Measurements from ENCODE around the gene HDAC9.

HDAC9 gene

DNA sequence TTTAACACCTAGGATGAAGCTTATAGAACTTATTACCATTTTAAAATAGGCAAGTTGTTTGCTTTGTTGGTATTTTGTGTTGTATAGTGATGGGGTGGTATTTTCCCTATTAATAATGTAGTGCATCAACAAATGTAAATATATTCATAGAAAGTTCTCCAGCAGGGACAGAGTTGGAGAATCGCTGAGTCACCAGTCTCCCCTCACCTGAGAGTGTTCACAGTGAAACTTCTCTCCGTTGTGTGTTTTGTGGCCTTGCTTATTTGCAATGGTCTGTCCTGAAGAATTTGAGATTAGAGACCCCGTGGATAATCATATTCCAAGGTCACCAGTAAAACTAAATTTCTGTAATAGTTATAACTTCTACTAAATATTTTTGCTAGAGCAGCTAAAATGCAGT lies 51.0 kb downstream of the HDAC9 start:
- TF ChIP-seq CTCF (conservative IDR thresholded peaks at IDR 0.05; ENCODE audit: low read length) (no peak), EZH2phosphoT487 (IDR thresholded peaks at IDR 0.05; ENCODE audit: borderline replicate concordance) (no peak)
- no peaks in the 10 kb centered on the region for H3F3A ChIP-seq (ENCODE audit: low read depth)
- no peak overlapping the region for H2AFZ ChIP-seq (ENCODE audit: low read length)
- no peaks in the 10 kb centered on the region for H3K36me3 ChIP-seq (ENCODE audit: insufficient read depth, low read length)
- H3K9me3 ChIP-seq (ENCODE audit: insufficient read depth, low read depth, low read length) = no peaks in the 10 kb centered on the region
- H3K9ac ChIP-seq (ENCODE audit: low read depth, low read length, poor library complexity, severe bottlenecking) = no peak overlapping the region
- H3K27me3 ChIP-seq (ENCODE audit: insufficient read depth, low read length, poor library complexity, severe bottlenecking) = no peaks in the 10 kb centered on the region
- peaks cover 22% of the 10 kb centered on the region for H3K4me1 ChIP-seq (ENCODE audit: insufficient read depth, low read length, poor library complexity, severe bottlenecking)
- H3K79me2 ChIP-seq (ENCODE audit: insufficient read depth, low read length) = no peaks in the 10 kb centered on the region
- H3K9me2 ChIP-seq (replicated peaks; ENCODE audit: low read depth, low read length) = no peaks in the 10 kb centered on the region
- H3K4me2 ChIP-seq (ENCODE audit: low read depth, low read length, poor library complexity, severe bottlenecking) = no peak overlapping the region
- no peaks in the 10 kb centered on the region for H4K20me1 ChIP-seq (ENCODE audit: insufficient read depth, low read length, poor library complexity, severe bottlenecking)
- H3K4me3 ChIP-seq (ENCODE audit: low read length, poor library complexity, severe bottlenecking) = no peak overlapping the region

- Histone ChIP-seq H3K4me1 (ENCODE audit: insufficient read depth, low read length, poor library complexity, severe bottlenecking) (peaks cover 32% of the 10 kb centered on the region), H4K20me1 (ENCODE audit: insufficient read depth, low read length, poor library complexity, severe bottlenecking) (no peaks in the 10 kb centered on the region), H3K79me2 (ENCODE audit: insufficient read depth, low read length) (no peaks in the 10 kb centered on the region), H3F3A (ENCODE audit: low read depth) (no peaks in the 10 kb centered on the region), H2AFZ (ENCODE audit: low read length) (no peak overlapping the region), H3K4me3 (ENCODE audit: low read length, poor library complexity, severe bottlenecking) (no peak overlapping the region), H3K27me3 (ENCODE audit: insufficient read depth, low read length, poor library complexity, severe bottlenecking) (no peaks in the 10 kb centered on the region), H3K4me2 (ENCODE audit: low read depth, low read length, poor library complexity, severe bottlenecking) (no peak overlapping the region), H3K9me3 (ENCODE audit: insufficient read depth, low read depth, low read length) (no peaks in the 10 kb centered on the region), H3K36me3 (ENCODE audit: insufficient read depth, low read length) (no peaks in the 10 kb centered on the region), H3K9me2 (replicated peaks; ENCODE audit: low read depth, low read length) (no peaks in the 10 kb centered on the region), H3K9ac (ENCODE audit: low read depth, low read length, poor library complexity, severe bottlenecking) (no peak overlapping the region)
- TF ChIP-seq CTCF (conservative IDR thresholded peaks at IDR 0.05; ENCODE audit: low read length) (no peak), EZH2phosphoT487 (IDR thresholded peaks at IDR 0.05; ENCODE audit: borderline replicate concordance) (no peak)
Observed at GRCh38 chr7:18547509-18548187, 52.1 kb downstream of the HDAC9 start.

DNA sequence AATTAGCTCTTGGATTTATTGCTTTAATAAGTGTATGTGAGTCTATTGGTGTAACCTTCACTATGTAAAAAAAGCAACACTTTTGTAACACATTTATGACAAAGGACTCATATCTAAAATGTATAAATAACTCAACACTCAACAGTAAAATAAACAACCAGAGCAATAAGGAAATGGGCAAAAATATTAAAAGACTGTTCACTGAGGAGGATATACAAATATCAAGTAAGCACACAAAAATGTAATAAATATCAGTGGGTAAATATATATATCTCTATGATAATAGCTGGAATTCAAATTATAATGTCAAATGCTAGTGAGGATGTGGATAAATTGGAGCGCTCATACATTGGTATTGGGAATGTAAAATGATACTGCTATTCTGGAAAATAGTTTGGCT lies 53.0 kb downstream of the HDAC9 start:
- Histone ChIP-seq H3K27me3 (ENCODE audit: insufficient read depth, low read length, poor library complexity, severe bottlenecking) (no peaks in the 10 kb centered on the region), H2AFZ (ENCODE audit: low read length) (no peak overlapping the region), H4K20me1 (ENCODE audit: insufficient read depth, low read length, poor library complexity, severe bottlenecking) (no peaks in the 10 kb centered on the region), H3F3A (ENCODE audit: low read depth) (no peaks in the 10 kb centered on the region), H3K4me1 (ENCODE audit: insufficient read depth, low read length, poor library complexity, severe bottlenecking) (peaks cover 33% of the 10 kb centered on the region), H3K4me3 (ENCODE audit: low read length, poor library complexity, severe bottlenecking) (no peak overlapping the region), H3K79me2 (ENCODE audit: insufficient read depth, low read length) (no peaks in the 10 kb centered on the region), H3K4me2 (ENCODE audit: low read depth, low read length, poor library complexity, severe bottlenecking) (no peak overlapping the region), H3K9me3 (ENCODE audit: insufficient read depth, low read depth, low read length) (no peaks in the 10 kb centered on the region), H3K9me2 (replicated peaks; ENCODE audit: low read depth, low read length) (no peaks in the 10 kb centered on the region), H3K9ac (ENCODE audit: low read depth, low read length, poor library complexity, severe bottlenecking) (no peak overlapping the region), H3K36me3 (ENCODE audit: insufficient read depth, low read length) (no peaks in the 10 kb centered on the region)
- TF ChIP-seq EZH2phosphoT487 (IDR thresholded peaks at IDR 0.05; ENCODE audit: borderline replicate concordance) (no peak), CTCF (conservative IDR thresholded peaks at IDR 0.05; ENCODE audit: low read length) (no peak)

Data from Loucy (cell line).